ENCODE measurements around the gene MARK3.

Gene MARK3

DNA sequence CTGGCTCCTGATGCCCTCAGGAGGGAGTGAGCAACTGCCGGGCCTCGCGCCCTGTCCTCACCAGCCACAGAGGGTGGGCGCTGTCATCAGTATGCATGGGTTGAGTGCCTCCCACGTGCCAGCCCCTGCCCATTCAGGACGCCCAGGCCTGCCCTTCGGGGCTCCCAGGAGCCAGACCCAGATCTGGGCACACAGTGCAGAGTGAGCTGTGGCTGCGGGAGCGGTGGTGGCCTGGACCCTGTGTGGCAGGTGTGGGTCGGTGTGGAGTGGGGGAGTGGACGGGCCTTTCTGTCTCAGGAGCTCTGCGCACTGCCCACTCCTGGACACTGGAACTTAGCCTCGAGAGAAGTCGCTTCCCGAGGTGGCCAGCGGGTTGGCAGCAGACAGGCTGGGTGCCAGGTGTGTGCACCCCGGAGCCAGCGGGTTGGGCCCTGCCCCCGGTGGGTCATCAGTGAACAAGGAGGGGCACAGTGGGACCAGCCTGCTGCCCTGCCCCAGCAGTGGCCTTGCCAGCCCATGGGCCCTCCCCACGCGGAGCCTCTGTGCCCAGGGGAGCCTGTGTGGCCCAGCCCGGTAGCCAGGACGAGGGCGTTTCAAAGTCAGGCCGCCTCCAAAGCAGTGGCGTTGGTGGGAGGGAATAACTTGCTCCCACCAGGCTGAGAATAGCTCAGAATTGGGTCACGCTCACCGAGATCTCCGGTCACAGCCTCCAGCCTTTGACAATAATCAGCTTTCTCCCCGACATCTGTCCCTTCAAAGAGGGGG is 153.3 kb downstream of the MARK3 start:
- no peak for DNase-seq (ENCODE audit: low spot score)

DNA sequence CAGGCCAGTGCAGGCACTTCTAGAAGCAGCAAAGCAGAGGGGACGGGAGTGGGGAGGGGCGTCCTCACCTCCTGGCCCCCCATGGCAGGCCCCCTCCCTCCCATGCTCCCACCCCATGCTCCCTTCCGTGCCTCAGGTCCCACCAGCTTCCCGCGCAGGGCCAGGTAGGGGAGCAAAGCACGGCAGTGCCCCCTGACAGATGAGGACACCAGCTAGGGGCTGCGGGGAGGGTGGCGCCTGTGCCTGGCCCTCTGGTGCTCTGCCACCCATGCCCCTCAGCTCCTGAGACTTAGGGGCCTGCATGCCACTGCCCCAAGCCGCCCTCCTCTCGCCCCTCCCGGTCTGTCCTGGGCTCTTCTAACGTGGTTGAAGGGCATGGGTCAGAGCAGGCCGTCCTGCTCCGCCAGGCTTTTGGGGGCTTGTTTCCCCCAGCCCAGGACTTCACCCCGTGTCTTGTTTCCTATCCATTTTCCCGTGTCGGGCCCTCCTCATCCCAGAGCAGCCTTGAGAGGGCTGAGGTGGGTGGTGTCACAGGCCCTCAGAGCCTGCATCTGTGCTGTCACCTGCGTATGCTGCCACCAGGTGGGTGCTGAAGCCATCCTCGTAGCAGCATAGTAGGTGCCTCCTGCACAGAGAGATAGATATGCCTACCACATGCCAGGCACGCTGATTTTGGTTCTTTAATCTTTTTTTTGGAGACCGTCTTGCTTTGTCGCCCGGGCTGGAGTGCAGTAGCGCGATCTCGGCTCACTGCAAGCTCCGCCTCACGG is 154.0 kb downstream of the MARK3 start:
- no peak for DNase-seq (ENCODE audit: low spot score)

DNA sequence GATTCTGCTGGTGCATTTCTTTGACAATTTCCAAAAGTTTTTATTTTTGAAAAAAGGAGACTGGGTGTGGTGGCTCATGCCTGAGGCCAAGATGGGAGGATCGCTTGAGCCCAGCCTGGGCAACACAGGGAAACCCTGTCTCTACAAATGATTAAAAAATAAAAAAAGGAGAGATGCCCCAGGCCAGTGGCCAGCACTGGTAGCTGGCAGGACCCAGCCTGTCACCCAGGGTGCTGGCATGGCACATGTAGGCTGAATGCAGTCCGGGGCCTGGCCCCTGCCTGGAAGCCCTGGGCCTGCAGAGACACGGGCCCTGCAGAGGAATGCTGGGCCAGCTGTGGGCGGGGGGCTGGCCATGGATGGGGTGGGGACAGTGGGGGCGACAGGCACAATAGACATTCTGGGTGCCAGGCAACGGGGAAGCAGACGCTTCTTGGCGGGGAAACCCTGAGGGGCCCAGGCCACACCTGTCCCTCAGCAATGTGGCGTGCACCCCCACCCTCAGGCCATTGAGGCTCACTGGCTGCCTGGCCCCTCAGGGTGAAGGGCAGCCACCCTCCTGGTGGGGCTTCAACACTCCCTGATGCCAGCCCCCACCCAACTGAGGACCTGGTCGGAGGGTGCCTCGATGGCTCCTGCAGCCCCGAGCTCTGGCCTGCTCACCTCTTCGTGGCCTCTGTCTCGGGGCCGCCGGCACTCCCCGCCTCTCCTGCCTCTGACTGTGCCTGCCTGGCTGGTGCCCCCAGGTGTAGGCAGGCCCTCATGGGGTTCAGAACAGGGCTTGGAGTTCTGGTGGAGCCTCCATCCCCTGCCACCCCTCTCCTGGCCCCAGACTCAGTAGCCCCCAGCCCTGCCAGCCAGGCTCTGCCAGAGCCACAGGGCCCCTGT is 155.8 kb downstream of the MARK3 start:
- DNase-seq (ENCODE audit: low spot score) = no peak

DNA sequence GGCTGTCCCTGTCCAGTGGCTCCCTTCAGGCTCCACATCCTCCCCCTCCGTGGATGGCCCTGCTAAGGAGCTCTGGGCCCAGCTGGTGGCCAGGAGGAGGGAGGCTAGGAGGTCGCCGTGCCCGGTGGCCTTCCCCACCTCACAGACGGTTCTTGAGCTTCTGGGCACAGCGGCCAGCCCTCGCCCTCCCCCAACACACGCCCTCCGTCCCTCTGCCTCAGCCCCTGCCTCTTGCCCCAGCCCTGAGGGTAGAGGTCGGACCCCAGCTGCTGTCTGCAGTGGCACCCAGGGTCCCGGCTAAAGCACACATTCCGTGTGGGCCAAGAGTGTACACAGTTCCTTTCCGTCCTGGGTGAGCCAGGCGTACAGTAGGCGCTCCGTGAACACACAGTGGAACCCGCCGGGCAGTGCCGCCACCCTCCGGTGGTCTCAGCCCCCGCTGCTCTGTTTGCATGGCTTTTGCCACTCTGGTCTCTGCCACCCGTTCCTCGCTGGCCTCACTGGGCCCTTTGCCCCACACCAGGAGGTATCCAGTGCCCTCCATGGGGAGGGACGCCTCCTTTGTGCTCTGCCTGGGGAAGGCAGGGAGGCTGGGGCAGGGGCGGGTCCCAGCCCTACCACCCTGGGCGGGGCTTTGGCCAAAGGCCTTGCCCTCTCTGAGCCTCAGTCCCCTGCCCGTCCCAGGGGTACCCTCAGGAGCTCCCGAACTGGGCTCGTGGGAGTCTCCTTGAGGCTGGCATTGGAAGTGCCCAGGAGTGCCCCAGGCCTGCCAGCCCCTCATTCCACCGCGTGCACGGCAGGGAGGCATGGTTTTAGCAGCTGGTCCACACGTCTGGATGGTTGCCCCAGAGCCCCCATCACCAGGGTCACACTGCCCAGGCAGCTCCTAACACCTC is 156.7 kb downstream of the MARK3 start:
- no peak for DNase-seq (ENCODE audit: low spot score)

DNA sequence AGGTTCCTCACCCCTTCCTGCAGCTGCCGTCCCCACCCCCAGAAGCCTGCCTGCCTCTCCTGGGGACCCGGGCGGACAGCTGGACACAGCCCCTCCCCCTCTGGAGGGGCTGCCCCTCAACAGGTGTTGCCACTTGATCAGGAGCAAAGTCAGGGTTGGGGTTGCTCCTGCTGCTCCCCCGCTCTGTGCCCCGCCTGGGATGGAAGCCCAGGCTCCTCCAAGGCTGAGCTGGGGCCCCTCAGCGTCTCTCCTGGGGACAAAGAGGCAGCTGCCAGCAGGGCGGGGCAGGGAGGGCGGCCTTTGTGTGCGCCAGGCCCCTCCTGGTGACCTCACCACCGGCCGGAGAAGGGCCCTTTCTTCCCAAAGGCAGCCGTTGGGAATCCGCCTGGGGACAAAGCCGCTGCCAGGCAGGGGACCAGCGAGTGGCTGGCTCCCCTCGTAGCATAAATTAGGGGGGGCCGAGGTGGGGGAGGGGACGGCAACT is 157.4 kb downstream of the MARK3 start:
- no peak for DNase-seq (ENCODE audit: low spot score)

DNA sequence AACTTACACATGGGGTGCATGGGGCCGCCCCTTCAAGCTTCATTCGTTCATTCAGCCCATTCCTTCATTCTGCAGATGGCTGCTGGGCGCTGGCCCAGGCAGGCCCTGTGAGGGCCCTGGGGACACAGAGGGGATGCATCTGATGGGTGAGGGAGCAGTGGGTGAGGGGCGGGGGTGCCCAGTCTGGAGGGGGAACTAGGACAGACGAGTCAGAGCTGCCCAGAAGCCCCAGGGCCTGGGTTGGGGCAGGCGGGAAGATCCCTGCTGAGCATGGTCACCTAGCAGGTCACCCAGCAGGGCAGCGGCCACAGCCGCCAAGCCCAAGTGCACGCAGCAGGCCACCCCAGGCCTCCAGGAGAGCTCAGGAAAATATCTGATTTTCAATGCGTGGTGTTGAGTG is 157.9 kb downstream of the MARK3 start:
- no peak for DNase-seq (ENCODE audit: low spot score)

DNA sequence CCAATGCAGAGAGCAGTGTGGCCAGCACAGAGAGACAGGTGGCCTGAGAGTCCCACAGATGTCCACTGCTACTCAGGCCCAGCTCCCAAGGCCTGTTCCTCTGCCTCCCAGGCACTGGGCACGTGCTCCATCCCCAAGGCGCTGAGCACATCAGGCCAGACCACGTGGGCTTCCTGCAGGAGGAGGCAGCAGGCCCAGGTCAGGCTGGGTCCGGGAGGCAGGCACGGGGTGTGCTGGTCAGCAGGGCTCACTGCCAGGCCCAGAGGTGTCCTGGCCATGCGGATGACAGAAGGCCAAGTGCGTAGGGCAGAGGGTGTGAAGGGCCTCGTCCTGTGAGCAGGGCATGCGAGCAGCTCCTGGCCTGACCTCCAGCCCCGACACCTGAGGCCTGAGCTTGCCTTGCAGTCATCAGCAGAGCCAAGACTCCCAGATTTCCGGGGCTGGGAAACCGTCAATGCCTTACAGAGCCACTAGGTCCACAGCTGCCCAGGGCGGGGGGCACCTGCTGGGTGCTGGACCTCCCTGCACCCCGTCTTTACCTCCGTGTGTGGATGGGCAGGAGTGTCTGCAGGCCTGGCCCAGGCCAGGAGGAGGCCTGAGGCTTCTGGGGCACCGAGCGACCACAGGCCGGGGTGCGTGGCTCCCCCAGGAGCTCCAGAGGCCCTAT is 158.6 kb downstream of the MARK3 start:
- DNase-seq (ENCODE audit: low spot score) = no peak

DNA sequence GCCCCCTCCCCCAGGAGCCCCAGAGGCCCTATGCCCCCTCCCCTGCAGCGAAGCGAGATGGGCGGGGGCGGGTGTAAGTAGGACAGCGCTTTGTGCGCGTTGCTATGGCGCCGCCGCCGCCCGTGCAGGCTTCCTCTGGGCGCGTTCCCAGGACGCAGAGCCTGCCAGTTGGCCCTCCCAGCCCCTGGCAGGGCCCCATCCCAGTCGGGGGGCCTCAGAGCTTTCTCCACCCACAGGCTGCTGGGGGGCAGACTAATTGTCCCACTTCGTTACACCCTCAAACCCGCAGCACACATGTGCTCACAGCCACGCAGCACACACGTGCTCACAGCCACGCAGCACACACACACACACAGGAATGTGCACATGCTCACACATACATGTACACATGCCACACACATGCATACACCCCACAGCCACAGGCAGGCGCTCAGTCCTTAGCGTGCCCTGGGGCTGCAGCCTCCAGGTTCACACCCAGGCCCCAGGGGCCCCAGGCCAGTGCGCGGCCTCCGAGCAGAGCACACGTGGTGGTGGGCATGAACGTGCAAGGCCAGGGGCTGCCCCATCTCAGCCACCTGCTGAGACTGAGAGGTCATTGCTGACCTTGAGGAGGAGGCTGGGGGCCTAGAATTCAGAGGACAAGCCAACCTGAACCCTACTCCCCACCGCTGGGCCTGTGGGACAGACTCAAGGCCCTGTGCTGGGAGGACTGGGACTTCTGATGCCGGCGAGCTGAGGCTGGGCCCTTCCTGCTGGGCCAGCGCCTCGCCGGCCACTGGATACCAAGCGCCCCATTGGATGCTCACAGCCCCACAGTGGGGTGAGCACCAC is 159.4 kb downstream of the MARK3 start:
- no peak for DNase-seq (ENCODE audit: low spot score)

DNA sequence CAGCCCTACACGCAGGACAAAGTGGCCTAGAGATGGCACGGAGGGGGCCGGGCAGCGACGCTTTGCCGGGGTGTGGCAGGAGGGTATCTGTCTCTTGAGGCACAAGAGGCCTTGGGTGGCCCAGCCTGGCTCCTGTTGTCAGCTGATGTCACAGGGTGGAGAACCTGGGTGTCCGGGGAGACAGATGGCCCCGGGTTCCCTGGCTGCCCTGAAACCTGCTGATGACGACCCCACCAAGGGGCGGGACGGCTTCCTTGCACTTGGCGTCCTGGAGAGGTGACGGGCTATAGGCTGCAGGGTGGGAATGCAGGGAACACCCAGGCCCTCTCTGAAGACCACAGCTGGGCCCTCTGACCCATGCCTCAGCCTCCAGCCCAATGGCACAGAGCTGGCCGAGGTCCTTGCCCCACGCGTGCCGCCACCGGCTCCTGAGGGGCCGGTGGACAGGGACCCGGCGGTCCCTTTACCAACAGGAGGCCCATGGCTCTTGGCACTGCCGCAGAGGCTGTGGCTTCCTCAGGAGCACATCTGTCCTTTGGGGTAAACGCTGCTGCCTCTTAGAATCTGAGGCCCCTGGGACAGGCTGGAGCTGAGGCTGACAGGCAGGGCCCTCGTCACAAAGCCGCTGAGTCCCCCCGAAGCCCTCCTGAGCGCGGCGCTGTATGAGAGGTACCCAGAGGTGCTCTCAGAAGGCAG is 160.2 kb downstream of the MARK3 start:
- DNase-seq (ENCODE audit: low spot score) = no peak

DNA sequence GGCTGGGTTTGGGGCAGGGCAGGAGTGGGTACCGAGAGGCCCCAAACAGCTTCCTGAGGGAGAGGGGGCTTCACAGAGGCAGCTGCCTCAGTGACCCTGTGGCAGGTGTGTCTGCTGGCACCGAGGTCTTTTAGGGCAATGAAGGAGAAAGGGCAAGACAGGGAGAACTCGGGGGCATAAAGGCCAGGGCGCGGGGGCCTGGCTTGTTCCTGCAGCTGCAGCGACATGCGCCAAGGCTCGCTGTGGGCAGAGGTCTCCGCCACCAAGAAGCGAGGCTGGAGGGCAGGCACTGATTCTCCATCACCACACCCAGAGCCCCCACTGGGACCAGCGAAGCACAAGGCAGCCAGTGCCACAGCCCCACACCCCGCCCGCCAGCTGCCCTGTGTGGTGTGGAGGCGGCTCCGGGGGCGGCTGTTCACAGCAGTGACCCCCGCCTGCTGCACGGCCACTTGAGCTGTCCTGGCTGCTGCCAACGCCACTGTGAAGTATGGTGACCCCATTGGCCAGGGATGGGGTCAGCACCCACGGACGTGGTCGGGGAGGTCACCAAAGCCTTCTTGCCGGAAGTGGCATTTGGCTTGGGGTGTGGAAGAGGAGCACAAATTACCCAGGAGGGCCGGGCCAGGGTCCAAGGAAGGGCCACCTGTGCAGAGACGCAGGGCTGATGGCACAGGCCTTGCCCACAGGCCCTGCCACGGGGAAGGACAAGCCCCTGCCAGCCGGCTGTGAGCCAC is 160.9 kb downstream of the MARK3 start:
- no peak for DNase-seq (ENCODE audit: low spot score)

DNA sequence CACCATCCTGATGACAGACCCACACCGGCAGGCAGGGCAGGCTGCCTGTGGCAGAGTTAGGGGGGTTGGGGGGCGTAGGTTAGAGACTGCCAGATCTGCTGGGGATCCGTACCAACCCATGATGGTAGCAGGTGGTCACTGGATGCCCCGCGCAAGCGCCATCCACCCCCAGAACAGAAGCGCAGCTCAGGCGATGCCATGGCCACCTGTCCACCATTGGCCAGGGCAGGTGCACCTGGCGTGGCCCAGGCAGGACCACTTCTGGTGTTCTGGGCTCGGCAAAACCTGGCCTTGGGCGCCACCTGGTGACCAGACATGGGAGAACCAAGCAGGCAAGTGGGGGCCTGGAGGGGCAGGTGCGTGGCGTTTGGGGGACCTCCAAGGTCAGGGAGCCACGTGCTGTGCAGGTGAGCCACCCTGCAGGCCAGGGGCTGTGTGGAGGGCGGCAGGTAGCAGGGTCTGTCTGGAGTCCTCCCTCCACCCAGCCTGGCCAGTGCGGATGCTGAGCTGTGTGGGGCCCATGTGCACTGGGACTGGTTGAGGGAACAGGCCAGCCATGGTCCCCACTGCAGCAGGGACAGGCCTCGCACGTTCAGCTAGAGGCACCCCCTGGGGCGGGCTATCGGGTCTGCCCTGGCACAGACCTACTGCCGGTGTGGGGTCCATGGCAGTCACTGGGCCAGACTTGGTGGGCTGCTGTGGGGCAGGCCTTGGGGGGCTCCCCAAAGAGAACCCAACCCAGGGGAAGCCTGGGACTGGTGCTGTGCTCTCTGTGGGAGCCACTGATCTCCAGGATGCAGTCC is 161.6 kb downstream of the MARK3 start:
- peak; percentile 66 for DNase-seq (ENCODE audit: low spot score)

DNA sequence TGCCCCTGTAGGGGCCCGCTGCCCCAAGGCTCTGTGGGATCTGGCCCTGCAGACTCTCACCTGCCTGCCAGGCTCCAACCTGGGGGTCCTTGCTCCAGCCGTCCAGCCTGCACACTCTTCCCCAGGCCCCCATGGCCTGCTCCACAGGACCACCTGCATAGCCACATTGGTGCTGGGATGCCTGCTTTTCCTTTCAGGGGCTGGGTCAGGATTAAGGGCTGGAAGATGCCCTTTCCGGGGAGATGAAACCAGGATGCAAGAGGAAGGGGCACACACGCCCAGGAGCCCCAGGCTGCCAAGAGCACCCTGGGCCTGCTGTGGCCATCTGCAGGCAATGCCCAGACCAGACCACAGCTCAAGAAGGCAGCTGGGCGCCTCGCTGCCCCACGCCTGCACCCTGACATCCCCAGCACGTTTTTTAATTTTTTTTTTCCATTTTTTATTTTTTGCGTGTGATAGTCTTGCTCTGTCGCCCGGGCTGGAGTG is 162.3 kb downstream of the MARK3 start:
- no peak for DNase-seq (ENCODE audit: low spot score)

DNA sequence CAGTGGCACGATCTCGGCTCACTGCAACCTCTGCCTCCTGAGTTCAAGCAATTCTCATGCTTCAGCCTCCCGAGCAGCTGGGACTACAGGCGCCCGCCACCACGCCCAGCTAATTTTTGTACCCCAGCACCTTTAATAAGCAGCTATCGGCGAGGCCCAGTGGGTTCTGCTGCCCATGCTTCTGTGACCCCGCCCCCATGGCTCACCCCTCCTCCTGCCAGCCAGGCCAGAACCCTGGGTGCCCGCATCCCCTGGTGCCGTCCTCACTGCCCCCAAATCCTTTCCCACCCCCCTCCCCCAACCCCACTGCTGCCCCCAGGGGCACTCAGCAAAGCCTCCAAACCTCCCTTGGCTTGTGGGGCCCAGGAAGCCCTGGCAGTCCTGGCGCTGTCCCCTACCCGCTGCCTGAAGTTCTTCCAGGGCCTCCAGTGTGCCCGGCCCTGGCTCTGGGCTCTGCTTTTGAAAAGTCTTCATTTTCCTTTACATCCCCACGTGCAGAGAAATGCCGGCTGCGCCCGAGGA is 162.8 kb downstream of the MARK3 start:
- no peak for DNase-seq (ENCODE audit: low spot score)

DNA sequence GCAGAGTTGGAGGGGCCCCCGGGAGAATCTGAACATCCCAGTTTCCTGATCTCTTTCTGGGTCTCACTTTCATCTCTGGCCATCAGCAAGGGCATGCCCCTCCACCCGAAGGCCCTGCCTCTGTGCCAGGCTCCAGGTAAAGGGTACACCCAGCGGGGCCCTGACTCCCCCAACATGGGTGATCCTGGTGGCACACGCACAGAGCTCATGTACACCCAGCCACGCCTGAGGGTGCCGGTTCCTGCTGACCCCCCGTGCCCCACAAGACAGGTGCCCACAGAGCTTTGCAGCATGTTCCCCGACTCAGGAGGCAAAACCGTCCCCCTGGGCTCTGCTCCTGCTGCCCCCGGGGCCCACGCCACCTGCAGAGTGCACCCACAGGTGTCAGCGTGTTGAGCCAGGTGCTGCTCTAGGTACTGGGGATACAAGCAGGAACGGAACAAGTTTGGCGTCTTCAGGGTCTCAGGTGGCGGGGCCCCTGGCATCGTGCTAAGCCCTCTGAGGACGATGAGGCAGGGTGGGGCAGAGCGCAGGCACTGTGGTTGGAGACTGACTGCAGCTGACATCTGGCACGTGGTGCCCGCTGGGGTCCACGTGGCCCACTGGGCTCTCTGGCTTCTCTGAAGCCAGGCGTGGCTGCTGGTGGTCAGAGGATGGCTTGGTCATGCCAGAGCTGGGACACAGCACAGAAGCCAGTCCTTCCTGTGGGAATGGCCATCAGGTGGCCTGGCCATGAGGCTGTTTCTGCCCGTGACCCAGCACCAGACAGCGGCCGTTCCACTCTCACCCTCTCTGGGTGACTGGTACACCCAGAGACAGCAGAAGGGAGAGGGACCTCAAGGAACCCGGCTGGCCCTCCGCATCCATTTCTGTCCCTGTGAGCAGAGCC is 163.5 kb downstream of the MARK3 start:
- DNase-seq (ENCODE audit: low spot score) = no peak

DNA sequence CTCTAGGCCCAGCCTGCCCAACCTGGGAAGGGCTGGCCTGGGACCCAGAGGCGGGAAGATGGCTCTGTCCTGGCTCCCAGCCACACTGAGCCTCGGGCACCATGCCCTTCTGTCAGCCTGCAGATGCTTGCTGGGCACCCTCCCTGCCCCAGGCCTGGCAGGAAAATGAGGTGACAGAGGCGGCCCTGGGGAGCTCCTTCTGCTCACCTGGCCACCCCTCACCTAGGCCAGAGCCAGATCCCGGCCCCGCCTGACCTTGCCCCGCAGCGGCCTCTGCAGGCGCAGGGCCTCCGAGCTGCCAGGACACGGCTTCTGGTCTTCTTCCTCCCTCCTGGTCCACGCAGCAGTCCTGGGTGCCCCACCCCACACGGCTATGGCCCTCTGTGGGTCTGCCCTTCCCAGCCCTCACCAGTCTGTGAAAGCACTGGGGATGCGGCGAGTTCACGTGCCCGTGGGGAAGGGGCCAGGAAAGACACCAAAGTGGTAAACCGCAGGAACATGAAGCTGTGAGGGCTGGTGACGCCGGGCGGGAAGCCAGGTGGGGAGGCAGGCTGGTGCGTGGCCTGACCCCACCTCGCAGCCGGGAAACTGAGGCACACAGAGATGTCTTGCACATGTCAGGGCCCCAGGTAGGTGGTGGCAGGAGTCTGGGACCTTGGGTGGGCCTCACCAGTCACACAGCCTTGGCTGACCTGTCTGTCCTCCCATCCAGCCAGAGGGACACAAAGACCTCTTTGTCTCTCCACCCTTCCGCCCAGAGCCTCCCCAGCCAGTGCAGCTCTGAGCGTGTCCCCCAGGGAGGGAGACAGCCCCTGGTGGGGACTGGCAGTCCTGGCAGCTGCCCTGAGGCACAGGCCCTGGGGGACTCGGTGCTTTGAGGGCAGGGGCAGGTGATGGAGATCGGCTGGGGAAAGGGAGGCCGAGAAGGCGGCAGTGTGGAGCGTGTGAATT is 164.4 kb downstream of the MARK3 start:
- DNase-seq (ENCODE audit: low spot score) = no peak
